IMR-90 (cell line): Measurements from ENCODE around the gene AMDHD2. TPM values are rescaled to one million over a fixed set of nuclear protein-coding genes. Genes with fewer than 3 reads are reported as not detected.

Experiments used
- ATAC-seq: fragments of 200-7000 bp; cut with Tn5 transposase; 2 replicates; pipeline ENCODE4 v1.9.1; 2020; ENCODE audit warnings: low read depth, mild to moderate bottlenecking, moderate library complexity
- BruUV-seq: library from RNA; stranded (reverse); fragments of 400-500 nt; replicated peaks from 2 replicates; lab custom pipeline; 2021; lab: Mats Ljungman, UMichigan
- CTCF ChIA-PET: fragments of 300-600 bp; formaldehyde crosslinking; extraction: SDS; loops from one replicate; lab custom pipeline; 2021; ENCODE audit warnings: antibody characterized with exemption; lab: Yijun Ruan, JAX
- POLR2A ChIA-PET: fragments of 300-600 bp; sonication (Branson Sonifier 250); formaldehyde crosslinking; loops from one replicate; lab custom pipeline; 2022; ENCODE audit warnings: antibody characterized with exemption; ENCODE audit not compliant: unreplicated experiment; lab: Charles Lee
- DNase-seq: peaks from one replicate; pipeline ENCODE4 v3.0.0; 2013
- H2AFZ ChIP-seq: replicated peaks from 2 replicates; pipeline ENCODE3; 2013; ENCODE audit warnings: low read length, mild to moderate bottlenecking; ENCODE audit not compliant: poor library complexity
- H2AK5ac ChIP-seq: 2 replicates; pipeline ENCODE4 v1.6.1; 2013; ENCODE audit warnings: low read depth, low read length, inconsistent platforms
- H2AK9ac ChIP-seq: replicated peaks from 2 replicates; pipeline ENCODE3; 2013; ENCODE audit warnings: mild to moderate bottlenecking, low read depth, low read length, moderate library complexity; ENCODE audit not compliant: poor library complexity
- H2BK120ac ChIP-seq: 2 replicates; pipeline ENCODE4 v1.6.1; 2013; ENCODE audit warnings: low read depth, low read length, inconsistent platforms
- H2BK15ac ChIP-seq: 3 replicates; pipeline ENCODE4 v1.6.1; 2013; ENCODE audit warnings: low read depth, low read length, inconsistent platforms
- H2BK20ac ChIP-seq: 2 replicates; pipeline ENCODE4 v1.6.1; 2013; ENCODE audit warnings: low read depth, mild to moderate bottlenecking, inconsistent platforms, low read length, moderate library complexity
- H2BK5ac ChIP-seq: 2 replicates; pipeline ENCODE4 v1.6.1; 2013; ENCODE audit warnings: mild to moderate bottlenecking, low read depth, low read length, inconsistent platforms; ENCODE audit not compliant: poor library complexity, severe bottlenecking
- H3K14ac ChIP-seq: replicated peaks from 2 replicates; pipeline ENCODE4 v1.6.1; 2013; ENCODE audit warnings: low read depth, low read length, inconsistent platforms
- H3K18ac ChIP-seq: 2 replicates; pipeline ENCODE4 v1.6.1; 2013; ENCODE audit warnings: low read depth, low read length, control low read depth
- H3K23ac ChIP-seq: 2 replicates; pipeline ENCODE4 v1.6.1; 2013; ENCODE audit warnings: low read depth, low read length, inconsistent platforms
- H3K27ac ChIP-seq: 2 replicates; pipeline ENCODE4 v1.5.1; 2013; ENCODE audit warnings: mild to moderate bottlenecking, control low read depth, low read length; ENCODE audit not compliant: insufficient read depth
- H3K27me3 ChIP-seq: 2 replicates; pipeline ENCODE4 v1.6.1; 2013; ENCODE audit warnings: low read length; ENCODE audit not compliant: control insufficient read depth, insufficient read depth
- H3K36me3 ChIP-seq: 2 replicates; pipeline ENCODE4 v1.6.1; 2013; ENCODE audit warnings: low read length, mixed read lengths; ENCODE audit not compliant: control insufficient read depth, insufficient read depth
- H3K4ac ChIP-seq: 2 replicates; pipeline ENCODE4 v1.6.1; 2013; ENCODE audit warnings: low read depth, low read length, inconsistent platforms
- H3K4me1 ChIP-seq: 2 replicates; pipeline ENCODE4 v1.6.1; 2013; ENCODE audit warnings: low read length, mixed read lengths; ENCODE audit not compliant: control insufficient read depth, insufficient read depth
- H3K4me2 ChIP-seq: 2 replicates; pipeline ENCODE4 v1.6.1; 2013; ENCODE audit warnings: low read depth, mild to moderate bottlenecking, control low read depth, low read length, moderate library complexity
- H3K4me3 ChIP-seq: 2 replicates; pipeline ENCODE4 v1.5.1; 2013; ENCODE audit warnings: low read depth, mild to moderate bottlenecking, control low read depth, low read length, moderate library complexity; ENCODE audit not compliant: insufficient read depth
- H3K56ac ChIP-seq: 2 replicates; pipeline ENCODE4 v1.6.1; 2013; ENCODE audit warnings: low read length, inconsistent platforms; ENCODE audit not compliant: insufficient read depth; ENCODE audit errors: extremely low read depth
- H3K79me1 ChIP-seq, 2 experiments: 2 replicates each; pipeline ENCODE4 v1.6.1; 2013; ENCODE audit warnings: low read length in 2 of 2, inconsistent platforms in 1 of 2, low read depth in 1 of 2
- H3K9ac ChIP-seq: 2 replicates; pipeline ENCODE4 v1.6.1; 2013; ENCODE audit warnings: low read depth, low read length, control low read depth
- H3K9me1 ChIP-seq: 2 replicates; pipeline ENCODE4 v1.6.1; 2013; ENCODE audit warnings: low read length, inconsistent platforms; ENCODE audit not compliant: insufficient read depth
- H3K9me3 ChIP-seq: 2 replicates; pipeline ENCODE4 v1.6.1; 2013; ENCODE audit warnings: low read length; ENCODE audit not compliant: control insufficient read depth, insufficient read depth
- H4K20me1 ChIP-seq: 2 replicates; pipeline ENCODE4 v1.6.1; 2013; ENCODE audit warnings: low read length, inconsistent platforms; ENCODE audit not compliant: insufficient read depth
- H4K5ac ChIP-seq: 2 replicates; pipeline ENCODE4 v1.6.1; 2013; ENCODE audit warnings: mild to moderate bottlenecking, low read depth, low read length, control low read depth
- H4K8ac ChIP-seq, 2 experiments: 2 replicates each; pipeline ENCODE4 v1.6.1; 2013; ENCODE audit warnings: low read depth in 2 of 2, low read length in 2 of 2, control low read depth in 1 of 2, inconsistent platforms in 1 of 2
- H4K91ac ChIP-seq: 2 replicates; pipeline ENCODE4 v1.6.1; 2013; ENCODE audit warnings: low read depth, low read length, inconsistent platforms; ENCODE audit not compliant: insufficient read depth
- BHLHE40 ChIP-seq: fragments of 150-350 bp; IDR thresholded peaks from 2 replicates; pipeline ENCODE4 v1.6.1; 2016; ENCODE audit warnings: mild to moderate bottlenecking, low read depth, low read length
- CEBPB ChIP-seq: IDR thresholded peaks from 2 replicates; pipeline ENCODE4 v1.6.1; 2012; ENCODE audit warnings: low read depth, low read length, improper control_type of control experiment
- CHD1 ChIP-seq: IDR thresholded peaks from 2 replicates; pipeline ENCODE4 v1.6.1; 2012; ENCODE audit warnings: low read depth, low read length, improper control_type of control experiment
- FOS ChIP-seq: fragments of 150-350 bp; IDR thresholded peaks from 2 replicates; pipeline ENCODE4 v1.6.1; 2016; ENCODE audit warnings: low read depth, low read length
- MAFK ChIP-seq: IDR thresholded peaks from 2 replicates; pipeline ENCODE4 v1.6.1; 2012; ENCODE audit warnings: low read depth, low read length, improper control_type of control experiment
- MAZ ChIP-seq: IDR thresholded peaks from 2 replicates; pipeline ENCODE4 v1.6.1; 2012; ENCODE audit warnings: low read depth, mild to moderate bottlenecking, low read length, improper control_type of control experiment, moderate library complexity, borderline replicate concordance
- MXI1 ChIP-seq: IDR thresholded peaks from 2 replicates; pipeline ENCODE4 v1.6.1; 2012; ENCODE audit warnings: low read depth, mild to moderate bottlenecking, low read length, moderate library complexity, borderline replicate concordance
- NFE2L2 ChIP-seq: fragments of 150-350 bp; IDR thresholded peaks from 2 replicates; pipeline ENCODE4 v1.6.1; 2016; ENCODE audit warnings: low read depth, mild to moderate bottlenecking, low read length
- POLR2A ChIP-seq: IDR thresholded peaks from 2 replicates; pipeline ENCODE4 v1.6.1; 2012; ENCODE audit warnings: mild to moderate bottlenecking, low read depth, low read length
- RAD21 ChIP-seq: IDR thresholded peaks from 2 replicates; pipeline ENCODE4 v1.6.1; 2012; ENCODE audit warnings: low read length, improper control_type of control experiment
- RFX5 ChIP-seq: IDR thresholded peaks from 2 replicates; pipeline ENCODE4 v1.8.0; 2012; ENCODE audit warnings: low read depth, mild to moderate bottlenecking, low read length, moderate library complexity
- WGBS, 2 experiments: methylation state at CpG; one replicate each; pipeline versions ENCODE4 v1.1.5 to v1.1.7; 2013; ENCODE audit warnings: missing lambda C conversion rate in 2 of 2; ENCODE audit not compliant: insufficient read length in 1 of 2; ENCODE audit errors: extremely low coverage in 2 of 2; 5-methylcytosine and 5-hydroxymethylcytosine counted together
- dilution Hi-C: fragments of 300-500 bp; cut with HindIII; formaldehyde crosslinking; loops from one replicate; pipeline ENCODE4 v1.14.3; 2018; ENCODE audit warnings: low sequenced_read_pairs; ENCODE audit not compliant: unreplicated experiment
- in situ Hi-C: fragments of 300-500 bp; cut with MboI; formaldehyde crosslinking; loops from 3 replicates; pipeline ENCODE4 v1.14.3; 2019; ENCODE audit warnings: low sequenced_read_pairs, inconsistent platforms, mixed read lengths
- intact Hi-C: fragments of 100-400 bp; cut with micrococcal nuclease; formaldehyde crosslinking; loops from 2 replicates; pipeline ENCODE4 v1.10.0; 2022
- polyA plus RNA-seq, 3 experiments: library from polyadenylated mRNA; depleted of rRNA; stranded (reverse); fragments of >200 nt; gene quantifications; 2 replicates each; pipeline ENCODE4 v1.2.3, GENCODE V29; 2012; ENCODE audit warnings: low replicate concordance in 1 of 3
- total RNA-seq: library from RNA; depleted of rRNA; stranded (reverse); fragments of >200 nt; gene quantifications from 2 replicates; pipeline ENCODE4 v1.2.3, GENCODE V29; 2012
- TF ChIP-seq, protein P1 (sequence below): fragments of 150-350 bp; IDR thresholded peaks from 2 replicates; pipeline ENCODE4 v1.6.1; 2016; ENCODE audit warnings: low read depth, mild to moderate bottlenecking, low read length, moderate library complexity, borderline replicate concordance
- TF ChIP-seq, protein P2 (sequence below): conservative IDR thresholded peaks from 2 replicates; pipeline ENCODE4 v1.5.1; 2012; ENCODE audit warnings: mild to moderate bottlenecking, low read depth, low read length, improper control_type of control experiment
- TF ChIP-seq, protein P3 (sequence below): fragments of 150-350 bp; IDR thresholded peaks from 2 replicates; pipeline ENCODE4 v1.6.1; 2017; ENCODE audit warnings: mild to moderate bottlenecking, antibody characterized with exemption, low read length, low read depth

AMDHD2 gene
- total and polyA plus RNA-seq, 2 of the 4 experiments (the other 2 are of a cell fraction) = 10.6 to 30.3 TPM

DNA sequence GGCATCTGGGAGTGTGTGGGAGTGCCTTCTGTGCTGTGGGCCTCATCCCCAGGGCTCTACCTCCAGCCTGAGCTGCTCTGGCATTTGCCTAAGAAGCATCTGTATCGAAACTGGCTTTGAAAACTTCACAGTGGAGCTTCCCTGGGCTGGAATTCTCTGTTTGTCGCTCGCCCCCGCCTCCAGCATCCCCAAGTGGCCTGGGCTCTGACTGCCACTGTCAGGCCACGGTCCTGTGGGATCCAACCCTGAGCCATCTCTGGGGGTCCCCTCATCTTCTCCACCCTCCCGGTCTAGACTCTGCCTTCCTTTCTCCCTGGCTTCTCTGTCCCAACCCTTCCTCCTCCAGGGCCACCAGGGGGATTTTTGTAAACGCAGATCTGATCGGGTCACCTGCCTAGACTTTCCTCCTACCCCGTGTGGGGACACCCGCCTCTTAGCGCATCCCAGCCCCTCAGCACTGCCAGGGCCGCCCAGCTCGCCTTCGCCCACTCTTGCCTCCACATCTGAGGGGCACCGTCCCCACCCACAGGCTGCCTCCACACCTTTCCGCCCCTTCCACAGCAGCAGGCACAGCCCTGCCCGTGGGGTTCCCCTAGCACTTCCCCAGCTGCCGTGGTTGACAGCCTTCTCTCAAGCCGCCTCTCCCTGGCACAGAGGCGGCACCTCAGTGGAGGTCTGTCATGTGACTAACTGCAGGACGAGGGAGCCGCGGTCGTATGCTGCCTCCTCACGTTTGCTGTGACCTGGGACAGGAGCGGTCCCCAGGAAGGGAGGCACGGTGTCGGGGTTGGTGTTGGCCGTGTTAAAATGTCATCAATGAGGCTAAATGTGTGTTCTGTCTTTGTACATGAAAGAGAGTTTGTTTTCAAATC is 33.3 kb upstream of the AMDHD2 start:
- H3K4ac ChIP-seq = no peak overlapping the region
- H3K36me3 ChIP-seq = peaks cover 2% of the 10 kb centered on the region; the same call in 1 of the 2 replicates
- ATAC-seq (peak; percentile 24), DNase-seq (peak; percentile 23)
- H2AFZ ChIP-seq = peak overlapping the region; percentile 80
- H3K27me3 ChIP-seq = no peaks in the 10 kb centered on the region
- no peak overlapping the region; the same call in 1 of the 2 replicates for H3K23ac ChIP-seq
- no peak overlapping the region for H4K91ac ChIP-seq
- H3K9ac ChIP-seq = peak overlapping the region; percentile 39; the same call in 1 of the 2 replicates
- H3K27ac ChIP-seq = peak overlapping the region; percentile 37; the same call in 1 of the 2 replicates
- POLR2A ChIA-PET = no interaction called here
- peak overlapping the region in 1 of 2 experiments; percentile 69; a peak in 1 of 4 replicates for H4K8ac ChIP-seq
- peak overlapping the region; percentile 44; the same call in 1 of the 2 replicates for H2AK5ac ChIP-seq
- H2BK15ac ChIP-seq = no peak overlapping the region
- no TSS peak for BruUV-seq
- no peaks in the 10 kb centered on the region for H3K9me3 ChIP-seq
- peak overlapping the region; percentile 14; the same call in 1 of the 2 replicates for H3K4me2 ChIP-seq
- dilution Hi-C loops (no loop called here), in situ Hi-C loops (no loop called here), intact Hi-C loops (no loop called here)
- H3K56ac ChIP-seq = no peak overlapping the region
- WGBS, 2 experiments = 72% methylated on average over 17 of the region's 29 CpGs; no CpG with 5 or more reads in 1 of the 2 experiments
- no peak overlapping the region for H3K18ac ChIP-seq
- H2BK20ac ChIP-seq = no peak overlapping the region
- H3K4me3 ChIP-seq = no peak overlapping the region
- peaks cover 28% of the 10 kb centered on the region for H3K4me1 ChIP-seq
- peaks cover 11% of the 10 kb centered on the region; the same call in 1 of the 2 replicates for H3K9me1 ChIP-seq
- no peak overlapping the region for H2BK120ac ChIP-seq
- H4K5ac ChIP-seq = no peak overlapping the region; the same call in 1 of the 2 replicates
- CTCF ChIA-PET = no interaction called here
- H3K14ac ChIP-seq = no peak overlapping the region
- H4K20me1 ChIP-seq = peaks cover 21% of the 10 kb centered on the region
- no peak overlapping the region for H2BK5ac ChIP-seq
- H2AK9ac ChIP-seq = peak overlapping the region; percentile 87
- H3K79me1 ChIP-seq = peaks cover 34 to 73% of the 10 kb centered on the region in 2 experiments
- TF ChIP-seq MAZ (no peak), BHLHE40 (no peak), RAD21 (peak; percentile 42), MXI1 (no peak), MAFK (no peak), CHD1 (no peak), NFE2L2 (no peak), CEBPB (no peak), RFX5 (no peak), FOS (no peak), POLR2A (no peak)
- TF ChIP-seq, protein P1, sequence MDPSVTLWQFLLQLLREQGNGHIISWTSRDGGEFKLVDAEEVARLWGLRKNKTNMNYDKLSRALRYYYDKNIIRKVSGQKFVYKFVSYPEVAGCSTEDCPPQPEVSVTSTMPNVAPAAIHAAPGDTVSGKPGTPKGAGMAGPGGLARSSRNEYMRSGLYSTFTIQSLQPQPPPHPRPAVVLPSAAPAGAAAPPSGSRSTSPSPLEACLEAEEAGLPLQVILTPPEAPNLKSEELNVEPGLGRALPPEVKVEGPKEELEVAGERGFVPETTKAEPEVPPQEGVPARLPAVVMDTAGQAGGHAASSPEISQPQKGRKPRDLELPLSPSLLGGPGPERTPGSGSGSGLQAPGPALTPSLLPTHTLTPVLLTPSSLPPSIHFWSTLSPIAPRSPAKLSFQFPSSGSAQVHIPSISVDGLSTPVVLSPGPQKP = no peak
- TF ChIP-seq, protein P2, sequence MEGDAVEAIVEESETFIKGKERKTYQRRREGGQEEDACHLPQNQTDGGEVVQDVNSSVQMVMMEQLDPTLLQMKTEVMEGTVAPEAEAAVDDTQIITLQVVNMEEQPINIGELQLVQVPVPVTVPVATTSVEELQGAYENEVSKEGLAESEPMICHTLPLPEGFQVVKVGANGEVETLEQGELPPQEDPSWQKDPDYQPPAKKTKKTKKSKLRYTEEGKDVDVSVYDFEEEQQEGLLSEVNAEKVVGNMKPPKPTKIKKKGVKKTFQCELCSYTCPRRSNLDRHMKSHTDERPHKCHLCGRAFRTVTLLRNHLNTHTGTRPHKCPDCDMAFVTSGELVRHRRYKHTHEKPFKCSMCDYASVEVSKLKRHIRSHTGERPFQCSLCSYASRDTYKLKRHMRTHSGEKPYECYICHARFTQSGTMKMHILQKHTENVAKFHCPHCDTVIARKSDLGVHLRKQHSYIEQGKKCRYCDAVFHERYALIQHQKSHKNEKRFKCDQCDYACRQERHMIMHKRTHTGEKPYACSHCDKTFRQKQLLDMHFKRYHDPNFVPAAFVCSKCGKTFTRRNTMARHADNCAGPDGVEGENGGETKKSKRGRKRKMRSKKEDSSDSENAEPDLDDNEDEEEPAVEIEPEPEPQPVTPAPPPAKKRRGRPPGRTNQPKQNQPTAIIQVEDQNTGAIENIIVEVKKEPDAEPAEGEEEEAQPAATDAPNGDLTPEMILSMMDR = peak; percentile 34; the same call in 1 of the 2 replicates
- TF ChIP-seq, protein P3, sequence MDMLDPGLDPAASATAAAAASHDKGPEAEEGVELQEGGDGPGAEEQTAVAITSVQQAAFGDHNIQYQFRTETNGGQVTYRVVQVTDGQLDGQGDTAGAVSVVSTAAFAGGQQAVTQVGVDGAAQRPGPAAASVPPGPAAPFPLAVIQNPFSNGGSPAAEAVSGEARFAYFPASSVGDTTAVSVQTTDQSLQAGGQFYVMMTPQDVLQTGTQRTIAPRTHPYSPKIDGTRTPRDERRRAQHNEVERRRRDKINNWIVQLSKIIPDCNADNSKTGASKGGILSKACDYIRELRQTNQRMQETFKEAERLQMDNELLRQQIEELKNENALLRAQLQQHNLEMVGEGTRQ = peak; percentile 58
